ENCODE measurements around the gene MAPK8IP3.

Gene MAPK8IP3

GRCh38 chr16:1763521-1764511, 57.8 kb downstream of the MAPK8IP3 start:
- DNase-seq (ENCODE audit: low read depth), result no peak

- DNase-seq (ENCODE audit: low read depth), result no peak
These were observed 59.0 kb downstream of the MAPK8IP3 start for GRCh38 chr16:1764971-1765370.

- DNase-seq (ENCODE audit: low read depth), result no peak
These were observed 59.8 kb downstream of the MAPK8IP3 start for GRCh38 chr16:1765826-1766225.

- DNase-seq (ENCODE audit: low read depth), result no peak
These were observed 60.2 kb downstream of the MAPK8IP3 start for GRCh38 chr16:1766231-1766630.

- DNase-seq (ENCODE audit: low read depth), result no peak
These were observed 60.7 kb downstream of the MAPK8IP3 start for GRCh38 chr16:1766701-1767100.

- DNase-seq (ENCODE audit: low read depth), result no peak
These were observed 61.4 kb downstream of the MAPK8IP3 start for GRCh38 chr16:1767116-1767994.

- DNase-seq (ENCODE audit: low read depth), result no peak
These were observed 62.2 kb downstream of the MAPK8IP3 start for GRCh38 chr16:1768061-1768766.

- DNase-seq (ENCODE audit: low read depth), result no peak
These were observed 62.9 kb downstream of the MAPK8IP3 start for GRCh38 chr16:1768767-1769401.

GRCh38 chr16:1769402-1770300, 63.7 kb downstream of the MAPK8IP3 start:
- no peak for DNase-seq (ENCODE audit: low read depth)

- no peak for DNase-seq (ENCODE audit: low read depth)
These were observed 64.6 kb downstream of the MAPK8IP3 start for GRCh38 chr16:1770328-1771187.

- no peak for DNase-seq (ENCODE audit: low read depth)
These were observed 65.3 kb downstream of the MAPK8IP3 start, which contains the start of gene NME3 for GRCh38 chr16:1771188-1771863. TSS of gene NME3 (minus strand) at chr16:1771543. CDS start at chr16:1771534, 9 bp downstream.

- no peak for DNase-seq (ENCODE audit: low read depth)
These were observed 65.9 kb downstream of the MAPK8IP3 start for GRCh38 chr16:1771864-1772361.

GRCh38 chr16:1772362-1772907, 66.4 kb downstream of the MAPK8IP3 start, which contains the start of gene EME2:
TSS of gene EME2 (plus strand) at chr16:1772810. CDS start at chr16:1773228, 418 bp downstream.
- no peak for DNase-seq (ENCODE audit: low read depth)

GRCh38 chr16:1772908-1773702, 67.1 kb downstream of the MAPK8IP3 start, which contains the start of gene MRPS34:
TSS of gene MRPS34 (minus strand) at chr16:1773134. CDS start at chr16:1773119, 15 bp downstream.
- no peak for DNase-seq (ENCODE audit: low read depth)

GRCh38 chr16:1773703-1774447, 67.9 kb downstream of the MAPK8IP3 start:
- DNase-seq (ENCODE audit: low read depth), result no peak

- DNase-seq (ENCODE audit: low read depth), result no peak
These were observed 68.4 kb downstream of the MAPK8IP3 start for GRCh38 chr16:1774448-1774780.
